GM12872 (cell line): Measurements from ENCODE around the gene FBXO7.

ENCODE experiments used
- CTCF ChIP-seq: IDR thresholded peaks from 3 replicates; pipeline ENCODE4 v1.5.1; 2011; ENCODE audit warnings: low read depth, mild to moderate bottlenecking, low read length, moderate library complexity; ENCODE audit not compliant: insufficient read depth

Gene FBXO7

DNA sequence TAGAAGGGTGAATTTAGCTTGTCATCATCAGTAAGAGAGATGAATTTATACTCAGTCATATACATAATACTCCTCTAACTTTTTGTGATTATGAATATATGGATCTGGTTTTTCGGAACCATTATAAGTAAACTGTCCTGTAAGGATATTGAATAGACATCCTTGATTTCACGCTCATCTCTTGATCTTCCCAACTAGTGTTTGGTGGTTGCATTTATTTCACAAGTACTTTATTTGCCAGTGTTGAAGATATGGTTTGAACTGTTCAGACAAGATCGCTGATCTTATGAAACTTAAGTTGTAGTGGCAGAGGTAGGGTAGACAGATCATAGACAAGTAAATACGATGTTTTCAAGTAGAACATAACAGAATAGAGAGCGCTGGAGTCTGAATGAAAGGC lies 3.0 kb downstream of the FBXO7 start:
- no peak for TF ChIP-seq CTCF

DNA sequence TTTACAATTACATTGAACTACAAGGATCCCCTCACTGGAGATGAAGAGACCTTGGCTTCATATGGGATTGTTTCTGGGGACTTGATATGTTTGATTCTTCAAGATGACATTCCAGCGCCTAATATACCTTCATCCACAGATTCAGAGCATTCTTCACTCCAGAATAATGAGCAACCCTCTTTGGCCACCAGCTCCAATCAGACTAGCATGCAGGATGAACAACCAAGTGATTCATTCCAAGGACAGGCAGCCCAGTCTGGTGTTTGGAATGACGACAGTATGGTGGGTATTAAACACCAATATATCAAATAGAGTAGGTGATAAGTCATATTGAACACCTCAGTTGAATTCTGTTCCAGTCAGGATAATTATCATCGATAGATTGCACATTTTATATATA lies 4.4 kb downstream of the FBXO7 start:
- TF ChIP-seq CTCF = no peak

DNA sequence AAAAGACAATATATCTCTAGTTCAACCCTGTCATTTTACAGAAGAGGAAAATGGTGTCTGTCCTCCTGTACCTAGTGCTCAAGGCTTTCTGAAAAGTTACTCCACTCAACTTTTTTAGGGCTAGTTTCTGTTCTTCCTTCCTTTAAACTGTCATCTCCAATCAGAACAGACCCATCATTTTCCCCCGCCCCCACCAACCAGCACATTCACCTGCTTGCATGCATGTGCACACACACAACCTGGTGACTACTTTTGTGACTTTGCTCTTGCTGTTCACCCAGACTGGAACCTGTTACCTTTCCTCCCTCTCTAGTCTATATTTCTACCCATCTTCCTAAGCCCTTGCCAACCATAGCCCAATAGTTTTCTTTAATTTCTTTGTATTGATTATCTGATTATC lies 5.6 kb downstream of the FBXO7 start:
- TF ChIP-seq CTCF = no peak

DNA sequence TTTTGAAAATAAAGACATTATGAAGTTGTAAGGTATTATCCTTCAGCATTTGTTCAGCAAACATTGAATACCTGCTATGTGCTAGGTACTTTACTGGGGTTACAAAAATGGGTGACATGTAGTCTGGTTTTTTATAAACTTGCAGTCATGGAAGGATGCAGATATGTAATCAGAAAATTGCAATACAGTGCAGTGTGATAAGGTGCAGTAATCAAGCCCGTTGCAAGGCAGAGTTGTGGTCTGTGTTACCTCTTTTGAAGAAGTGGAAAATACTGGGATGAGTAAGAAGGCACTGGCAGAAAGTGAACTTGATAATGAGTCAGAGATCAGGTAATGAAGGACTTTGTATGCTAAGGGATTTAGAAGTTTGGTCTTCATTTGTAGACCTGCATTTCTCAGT lies 8.1 kb downstream of the FBXO7 start:
- TF ChIP-seq CTCF = no peak

- no peak for TF ChIP-seq CTCF
Observed at GRCh38 chr22:32486656-32487390, 12.2 kb downstream of the FBXO7 start.

DNA sequence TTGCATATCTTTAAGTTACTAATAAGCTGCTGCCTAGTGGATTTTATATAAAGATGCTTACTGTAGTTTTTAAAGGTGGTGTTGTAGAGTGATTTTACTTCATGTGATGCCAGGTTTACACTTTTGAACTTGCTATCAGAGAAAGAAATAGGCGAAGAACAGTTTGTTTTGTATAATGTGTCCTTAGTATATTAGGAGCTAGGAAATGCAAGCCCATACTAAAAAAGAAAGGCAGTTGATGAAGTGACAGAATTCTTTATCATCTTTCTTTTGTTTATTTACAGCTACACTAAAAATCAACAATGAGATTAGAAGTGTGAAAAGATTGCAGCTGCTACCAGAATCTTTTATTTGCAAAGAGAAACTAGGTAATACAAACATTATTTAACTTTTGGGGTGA lies 12.8 kb downstream of the FBXO7 start:
- TF ChIP-seq CTCF = no peak

GRCh38 chr22:32489377-32489776 lies 14.8 kb downstream of the FBXO7 start:
- no peak for TF ChIP-seq CTCF
